Measurements from ENCODE around the gene TRAFD1. TPM values are rescaled to one million over a fixed set of nuclear protein-coding genes. Genes with fewer than 3 reads are reported as not detected.

The TRAFD1 gene
- total and polyA plus RNA-seq, 2 experiments from 2014 or later = 17.4 to 30.4 TPM

- TF ChIP-seq, protein P1, sequence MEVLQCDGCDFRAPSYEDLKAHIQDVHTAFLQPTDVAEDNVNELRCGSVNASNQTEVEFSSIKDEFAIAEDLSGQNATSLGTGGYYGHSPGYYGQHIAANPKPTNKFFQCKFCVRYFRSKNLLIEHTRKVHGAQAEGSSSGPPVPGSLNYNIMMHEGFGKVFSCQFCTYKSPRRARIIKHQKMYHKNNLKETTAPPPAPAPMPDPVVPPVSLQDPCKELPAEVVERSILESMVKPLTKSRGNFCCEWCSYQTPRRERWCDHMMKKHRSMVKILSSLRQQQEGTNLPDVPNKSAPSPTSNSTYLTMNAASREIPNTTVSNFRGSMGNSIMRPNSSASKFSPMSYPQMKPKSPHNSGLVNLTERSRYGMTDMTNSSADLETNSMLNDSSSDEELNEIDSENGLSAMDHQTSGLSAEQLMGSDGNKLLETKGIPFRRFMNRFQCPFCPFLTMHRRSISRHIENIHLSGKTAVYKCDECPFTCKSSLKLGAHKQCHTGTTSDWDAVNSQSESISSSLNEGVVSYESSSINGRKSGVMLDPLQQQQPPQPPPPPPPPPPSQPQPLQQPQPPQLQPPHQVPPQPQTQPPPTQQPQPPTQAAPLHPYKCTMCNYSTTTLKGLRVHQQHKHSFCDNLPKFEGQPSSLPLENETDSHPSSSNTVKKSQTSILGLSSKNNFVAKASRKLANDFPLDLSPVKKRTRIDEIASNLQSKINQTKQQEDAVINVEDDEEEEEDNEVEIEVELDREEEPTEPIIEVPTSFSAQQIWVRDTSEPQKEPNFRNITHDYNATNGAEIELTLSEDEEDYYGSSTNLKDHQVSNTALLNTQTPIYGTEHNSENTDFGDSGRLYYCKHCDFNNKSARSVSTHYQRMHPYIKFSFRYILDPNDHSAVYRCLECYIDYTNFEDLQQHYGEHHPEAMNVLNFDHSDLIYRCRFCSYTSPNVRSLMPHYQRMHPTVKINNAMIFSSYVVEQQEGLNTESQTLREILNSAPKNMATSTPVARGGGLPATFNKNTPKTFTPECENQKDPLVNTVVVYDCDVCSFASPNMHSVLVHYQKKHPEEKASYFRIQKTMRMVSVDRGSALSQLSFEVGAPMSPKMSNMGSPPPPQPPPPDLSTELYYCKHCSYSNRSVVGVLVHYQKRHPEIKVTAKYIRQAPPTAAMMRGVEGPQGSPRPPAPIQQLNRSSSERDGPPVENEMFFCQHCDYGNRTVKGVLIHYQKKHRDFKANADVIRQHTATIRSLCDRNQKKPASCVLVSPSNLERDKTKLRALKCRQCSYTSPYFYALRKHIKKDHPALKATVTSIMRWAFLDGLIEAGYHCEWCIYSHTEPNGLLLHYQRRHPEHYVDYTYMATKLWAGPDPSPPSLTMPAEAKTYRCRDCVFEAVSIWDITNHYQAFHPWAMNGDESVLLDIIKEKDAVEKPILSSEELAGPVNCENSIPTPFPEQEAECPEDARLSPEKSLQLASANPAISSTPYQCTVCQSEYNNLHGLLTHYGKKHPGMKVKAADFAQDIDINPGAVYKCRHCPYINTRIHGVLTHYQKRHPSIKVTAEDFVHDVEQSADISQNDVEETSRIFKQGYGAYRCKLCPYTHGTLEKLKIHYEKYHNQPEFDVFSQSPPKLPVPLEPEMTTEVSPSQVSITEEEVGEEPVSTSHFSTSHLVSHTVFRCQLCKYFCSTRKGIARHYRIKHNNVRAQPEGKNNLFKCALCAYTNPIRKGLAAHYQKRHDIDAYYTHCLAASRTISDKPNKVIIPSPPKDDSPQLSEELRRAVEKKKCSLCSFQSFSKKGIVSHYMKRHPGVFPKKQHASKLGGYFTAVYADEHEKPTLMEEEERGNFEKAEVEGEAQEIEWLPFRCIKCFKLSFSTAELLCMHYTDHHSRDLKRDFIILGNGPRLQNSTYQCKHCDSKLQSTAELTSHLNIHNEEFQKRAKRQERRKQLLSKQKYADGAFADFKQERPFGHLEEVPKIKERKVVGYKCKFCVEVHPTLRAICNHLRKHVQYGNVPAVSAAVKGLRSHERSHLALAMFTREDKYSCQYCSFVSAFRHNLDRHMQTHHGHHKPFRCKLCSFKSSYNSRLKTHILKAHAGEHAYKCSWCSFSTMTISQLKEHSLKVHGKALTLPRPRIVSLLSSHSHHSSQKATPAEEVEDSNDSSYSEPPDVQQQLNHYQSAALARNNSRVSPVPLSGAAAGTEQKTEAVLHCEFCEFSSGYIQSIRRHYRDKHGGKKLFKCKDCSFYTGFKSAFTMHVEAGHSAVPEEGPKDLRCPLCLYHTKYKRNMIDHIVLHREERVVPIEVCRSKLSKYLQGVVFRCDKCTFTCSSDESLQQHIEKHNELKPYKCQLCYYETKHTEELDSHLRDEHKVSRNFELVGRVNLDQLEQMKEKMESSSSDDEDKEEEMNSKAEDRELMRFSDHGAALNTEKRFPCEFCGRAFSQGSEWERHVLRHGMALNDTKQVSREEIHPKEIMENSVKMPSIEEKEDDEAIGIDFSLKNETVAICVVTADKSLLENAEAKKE (CRISPR knock-in tag; IDR thresholded peaks at IDR 0.05) = no peak
- TF ChIP-seq POLR2AphosphoS5 (IDR thresholded peaks at IDR 0.05; ENCODE audit: low read depth) = no peak
- TF ChIP-seq ETS1 (IDR thresholded peaks at IDR 0.05) = no peak
- TF ChIP-seq ZNF331 (CRISPR knock-in tag; IDR thresholded peaks at IDR 0.05; ENCODE audit: low read depth) = no peak
- no peak for TF ChIP-seq CREB1 (CRISPR knock-in tag; IDR thresholded peaks at IDR 0.05; ENCODE audit: low read depth)
- TF ChIP-seq NANOG (IDR thresholded peaks at IDR 0.05; ENCODE audit: borderline replicate concordance) = no peak
- TF ChIP-seq EZH2phosphoT487 (IDR thresholded peaks at IDR 0.05; ENCODE audit: unreplicated experiment) = no peak
Measured at GRCh38 chr12:112188130-112188830, 62.9 kb downstream of the TRAFD1 start (continued).
